Stimulated activated CD8-positive, alpha-beta memory T cell treated with anti-CD3 and anti-CD28 coated beads, Interleukin-4, amount 100 ng/mL, for 24 hours (primary cell): ENCODE measurements around the gene ID3.

Experiments
- DNase-seq: peaks from one replicate; pipeline ENCODE4 v3.0.0-alpha.2; 2020; ENCODE audit warnings: low read depth

ID3 gene

GRCh38 chr1:23526329-23527041 lies 32.8 kb downstream of the ID3 start:
- no peak for DNase-seq

- no peak for DNase-seq
Observed at GRCh38 chr1:23525558-23526250, 33.6 kb downstream of the ID3 start.

- DNase-seq, result no peak
Observed at GRCh38 chr1:23524716-23525401, 34.4 kb downstream of the ID3 start.

GRCh38 chr1:23524163-23524562 lies 35.1 kb downstream of the ID3 start:
- DNase-seq, result no peak

- DNase-seq, result no peak
Observed at GRCh38 chr1:23522244-23522982, 36.9 kb downstream of the ID3 start.

- no peak for DNase-seq
Observed at GRCh38 chr1:23521588-23521987, 37.7 kb downstream of the ID3 start.

- no peak for DNase-seq
Observed at GRCh38 chr1:23517581-23517980, 41.7 kb downstream of the ID3 start.

GRCh38 chr1:23515905-23516304 lies 43.4 kb downstream of the ID3 start:
- DNase-seq, result no peak

- DNase-seq, result no peak
Observed at GRCh38 chr1:23514111-23514679, 45.1 kb downstream of the ID3 start.

GRCh38 chr1:23509896-23510295 lies 49.4 kb downstream of the ID3 start:
- no peak for DNase-seq
